Left colon (tissue), 2 donors: ENCODE measurements around the gene ADARB1. TPM values are rescaled to one million over a fixed set of nuclear protein-coding genes. Genes with fewer than 3 reads are reported as not detected.

Source experiments
- total RNA-seq, 2 donors: library from RNA; stranded (reverse); fragmentation: NEBNext Ultra II Directional; extraction: Animal tissue kit (Norgen Biotek cat#: 25700); gene quantifications; one replicate each; pipeline ENCODE4 v1.2.1, GENCODE V29; 2021
- donor health status: DM: no; HTN: no; CAD: no.
- donor health status: DM: yes; HTN: yes; CAD: no.

The ADARB1 gene
- total RNA-seq, 2 donors from 2014 or later: 6.9 to 12.4 TPM

Other genes with a start within 250 kb of the ADARB1 start
- gene PTTG1IP, start 200.9 kb upstream of the ADARB1 start, total RNA-seq: 100 to 1,000 TPM; 206 to 380 TPM
- gene ITGB2, start 153.7 kb upstream of the ADARB1 start, total RNA-seq: 10 to 100 TPM in 1 of 2 donors, 1 to 10 TPM in 1; 6.8 to 33.1 TPM
- gene SLX9, start 134.6 kb upstream of the ADARB1 start, total RNA-seq: 10 to 100 TPM; 22.3 to 30.5 TPM
- gene POFUT2, start 213.3 kb downstream of the ADARB1 start, total RNA-seq: 10 to 100 TPM; 21.7 to 26.1 TPM